Measurements from ENCODE around the gene PNLIPRP3. TPM values are rescaled to one million over a fixed set of nuclear protein-coding genes. Genes with fewer than 3 reads are reported as not detected.

PNLIPRP3 gene
- polyA plus RNA-seq, 1 experiment, result not detected

DNA sequence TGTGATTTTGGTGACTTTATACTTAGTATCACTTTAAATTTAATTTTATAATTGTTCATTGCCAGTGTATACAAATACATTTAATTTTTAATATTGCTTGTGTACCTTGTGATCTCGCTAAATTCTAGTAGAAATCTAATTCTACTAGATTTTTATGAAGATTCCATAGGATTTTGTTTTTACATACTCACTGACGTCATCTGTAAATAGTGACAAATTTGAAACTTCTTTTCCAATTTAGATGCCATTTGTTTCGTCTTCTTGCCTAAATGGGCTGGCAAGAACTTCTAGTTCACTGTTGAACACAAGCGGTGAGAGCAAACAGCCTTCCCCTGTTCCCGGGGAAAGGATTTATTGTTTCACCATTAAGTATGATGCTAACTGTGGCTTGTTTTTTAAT is 17.3 kb upstream of the PNLIPRP3 start:
- POLR2A ChIA-PET, result no interaction called here
- no peak for TF ChIP-seq CTCF (IDR thresholded peaks at IDR 0.05; ENCODE audit: insufficient read depth, low read depth, low read length)
- CTCF ChIA-PET, result no interaction called here
- no peaks in the 10 kb centered on the region for H3K36me3 ChIP-seq (ENCODE audit: control insufficient read depth, insufficient read depth, low read length)
- no peak overlapping the region for H3K4me3 ChIP-seq (ENCODE audit: low read depth, low read length)
- no peak for DNase-seq (ENCODE audit: low read depth)
- no peaks in the 10 kb centered on the region for H3K27me3 ChIP-seq (ENCODE audit: control insufficient read depth, insufficient read depth, low read length)

DNA sequence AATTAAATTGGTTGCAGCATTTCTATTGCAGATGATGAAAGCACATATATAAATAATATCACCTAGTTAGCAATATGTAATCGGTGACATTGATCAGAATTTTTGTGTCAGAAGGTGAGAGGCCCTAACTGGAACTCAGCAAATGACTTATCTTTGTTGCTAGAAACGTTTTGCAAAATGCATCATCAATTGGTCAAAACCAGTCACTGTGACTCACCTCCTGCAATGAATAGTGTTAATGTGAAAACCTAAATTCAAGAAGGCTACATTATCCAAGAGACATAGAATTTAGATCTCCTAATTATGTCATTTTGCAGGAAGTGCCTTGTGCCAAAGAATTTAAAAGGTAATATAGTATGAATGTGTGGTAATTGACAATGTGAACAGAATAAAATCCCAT is 9.8 kb upstream of the PNLIPRP3 start:
- ChIA-PET POLR2A (no interaction called here), CTCF (no interaction called here)
- Histone ChIP-seq H3K4me3 (ENCODE audit: low read depth, low read length) (no peak overlapping the region), H3K27me3 (ENCODE audit: control insufficient read depth, insufficient read depth, low read length) (no peaks in the 10 kb centered on the region), H3K36me3 (ENCODE audit: control insufficient read depth, insufficient read depth, low read length) (no peaks in the 10 kb centered on the region)
- TF ChIP-seq CTCF (IDR thresholded peaks at IDR 0.05; ENCODE audit: insufficient read depth, low read depth, low read length), result no peak
- no peak for DNase-seq (ENCODE audit: low read depth)

DNA sequence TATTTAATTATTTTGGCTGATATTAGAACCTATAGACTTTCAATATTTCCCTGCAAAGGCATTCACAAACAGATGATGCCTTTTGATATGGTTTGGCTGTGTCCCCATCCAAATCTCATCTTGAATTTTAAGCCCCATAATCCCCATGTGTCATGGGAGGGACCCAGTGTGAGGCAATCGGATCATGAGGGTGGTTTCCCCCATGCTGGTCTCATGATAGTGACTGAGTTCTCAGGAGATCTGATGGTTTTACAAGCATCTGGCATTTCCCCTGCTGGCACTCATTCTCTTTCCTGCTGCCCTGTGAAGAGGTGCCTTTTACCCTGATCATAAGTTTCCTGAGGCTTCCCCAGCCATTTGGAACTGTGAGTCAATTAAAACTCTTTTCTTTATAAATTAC is 9.3 kb upstream of the PNLIPRP3 start:
- no peaks in the 10 kb centered on the region for H3K27me3 ChIP-seq (ENCODE audit: control insufficient read depth, insufficient read depth, low read length)
- CTCF ChIA-PET, result no interaction called here
- no peak overlapping the region for H3K4me3 ChIP-seq (ENCODE audit: low read depth, low read length)
- DNase-seq (ENCODE audit: low read depth), result no peak
- no peaks in the 10 kb centered on the region for H3K36me3 ChIP-seq (ENCODE audit: control insufficient read depth, insufficient read depth, low read length)
- TF ChIP-seq CTCF (IDR thresholded peaks at IDR 0.05; ENCODE audit: insufficient read depth, low read depth, low read length), result no peak
- POLR2A ChIA-PET, result no interaction called here

- POLR2A ChIA-PET, result no interaction called here
- no peak overlapping the region for H3K4me3 ChIP-seq (ENCODE audit: low read depth, low read length)
- no peak for TF ChIP-seq CTCF (IDR thresholded peaks at IDR 0.05; ENCODE audit: insufficient read depth, low read depth, low read length)
- no peaks in the 10 kb centered on the region for H3K27me3 ChIP-seq (ENCODE audit: control insufficient read depth, insufficient read depth, low read length)
- H3K36me3 ChIP-seq (ENCODE audit: control insufficient read depth, insufficient read depth, low read length), result no peaks in the 10 kb centered on the region
- DNase-seq (ENCODE audit: low read depth), result no peak
- CTCF ChIA-PET, result interaction anchor here (1.0 kb wide), 1 partner anchor 23 kb away, joined by 3 read pairs; no protein-coding TSS in a partner anchor
Measured at GRCh38 chr10:116421815-116422214, 5.8 kb upstream of the PNLIPRP3 start.

DNA sequence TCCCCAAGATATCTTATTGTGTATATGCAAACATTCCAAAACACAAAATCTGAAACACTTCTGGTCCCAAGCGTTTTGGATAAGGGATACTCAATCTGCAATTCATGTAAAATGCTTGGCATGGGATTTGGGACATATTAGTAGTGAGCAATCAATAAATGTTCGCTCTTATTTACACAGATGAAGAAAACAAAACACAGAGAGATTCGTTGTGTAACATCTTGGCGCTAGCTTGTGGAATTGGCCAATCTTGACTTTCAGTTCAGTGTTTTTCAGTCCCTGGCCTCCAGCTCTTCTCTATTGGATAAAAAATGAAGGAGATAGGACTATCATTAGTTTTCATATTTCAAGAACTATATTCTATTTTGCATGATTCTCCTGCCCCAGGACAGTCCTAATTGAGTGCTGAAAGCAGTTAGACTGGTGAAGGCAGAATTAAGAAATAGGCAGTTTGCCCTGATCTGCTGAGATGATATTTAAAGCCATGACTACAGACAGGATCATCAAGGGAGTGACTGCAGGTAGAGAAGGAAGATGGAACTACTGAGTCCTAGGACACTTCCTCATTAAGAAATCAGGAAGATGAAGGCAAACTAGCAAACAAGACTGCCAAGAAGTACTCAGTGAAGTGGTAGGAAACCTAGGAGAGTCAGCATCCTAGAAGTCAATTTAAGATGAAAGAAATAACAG is 1.8 kb downstream of the PNLIPRP3 start:
- no peak for TF ChIP-seq CTCF (IDR thresholded peaks at IDR 0.05; ENCODE audit: insufficient read depth, low read depth, low read length)

More for the DNA sequence above, 1.8 kb downstream of the PNLIPRP3 start:
- CTCF ChIA-PET, result interaction anchor here (0.8 kb wide), 1 partner anchor 15 kb away, joined by 3 read pairs; no protein-coding TSS in a partner anchor
- no peak for DNase-seq (ENCODE audit: low read depth)
- Histone ChIP-seq H3K4me3 (ENCODE audit: low read depth, low read length) (no peak overlapping the region), H3K27me3 (ENCODE audit: control insufficient read depth, insufficient read depth, low read length) (no peaks in the 10 kb centered on the region), H3K36me3 (ENCODE audit: control insufficient read depth, insufficient read depth, low read length) (no peaks in the 10 kb centered on the region)
- POLR2A ChIA-PET, result no interaction called here
